Measurements from ENCODE around the gene CLIP4.

CLIP4 gene

GRCh38 chr2:29220506-29221270, 105.5 kb downstream of the CLIP4 start:
- no peak for DNase-seq (ENCODE audit: low spot score)

DNA sequence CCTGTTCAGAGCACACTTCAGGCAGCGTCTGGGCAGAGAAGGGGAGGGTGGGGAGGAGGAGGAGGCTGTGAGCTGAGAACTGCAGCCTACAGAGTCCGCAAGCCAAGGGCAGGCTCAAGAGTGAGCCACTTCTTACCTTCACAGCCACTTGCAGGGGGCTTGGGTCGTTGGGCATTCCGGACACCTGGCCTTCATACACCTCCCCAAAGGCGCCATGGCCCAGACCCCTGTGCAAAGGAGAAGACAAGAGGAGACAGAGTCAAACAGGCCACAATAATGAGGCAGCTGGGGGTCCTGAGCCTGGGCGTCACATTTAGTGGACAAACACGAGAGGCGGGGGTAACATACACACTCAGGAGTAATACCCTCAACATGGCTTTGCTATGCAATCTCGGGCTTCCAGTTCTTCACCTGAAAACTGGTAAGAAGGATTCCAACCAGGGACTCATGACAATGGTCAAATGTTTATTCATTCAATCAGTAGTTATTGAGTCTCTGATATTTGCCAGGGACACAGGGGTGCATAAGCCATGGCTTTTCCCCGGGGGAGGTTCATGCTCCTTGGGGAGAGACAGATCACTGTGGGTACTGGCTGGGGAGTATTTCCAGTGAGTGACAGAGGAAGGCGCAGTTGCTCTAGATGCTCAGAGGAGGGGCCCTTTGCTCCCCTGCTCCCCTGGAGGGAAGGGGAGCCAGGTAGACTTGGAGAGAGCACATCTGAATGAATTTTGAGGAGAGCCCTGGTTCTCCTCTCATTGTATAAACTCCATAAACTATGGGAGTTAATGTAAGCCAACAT, 107.4 kb downstream of the CLIP4 start:
- no peak for DNase-seq (ENCODE audit: low spot score)

DNA sequence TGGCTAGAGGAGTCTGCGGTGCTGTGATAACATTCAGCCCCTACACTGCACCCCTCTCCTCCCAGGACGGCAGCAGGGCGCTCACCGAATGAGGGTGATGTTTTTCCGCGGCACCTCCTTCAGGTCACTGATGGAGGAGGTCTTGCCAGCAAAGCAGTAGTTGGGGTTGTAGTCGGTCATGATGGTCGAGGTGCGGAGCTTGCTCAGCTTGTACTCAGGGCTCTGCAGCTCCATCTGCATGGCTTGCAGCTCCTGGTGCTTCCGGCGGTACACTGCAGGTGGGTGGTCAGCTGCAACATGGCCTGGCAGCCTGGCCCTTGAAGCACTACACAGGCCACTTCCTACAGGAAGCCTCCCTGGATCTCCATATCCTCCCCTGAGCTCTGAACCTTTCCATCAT, 108.0 kb downstream of the CLIP4 start:
- no peak for DNase-seq (ENCODE audit: low spot score)

DNA sequence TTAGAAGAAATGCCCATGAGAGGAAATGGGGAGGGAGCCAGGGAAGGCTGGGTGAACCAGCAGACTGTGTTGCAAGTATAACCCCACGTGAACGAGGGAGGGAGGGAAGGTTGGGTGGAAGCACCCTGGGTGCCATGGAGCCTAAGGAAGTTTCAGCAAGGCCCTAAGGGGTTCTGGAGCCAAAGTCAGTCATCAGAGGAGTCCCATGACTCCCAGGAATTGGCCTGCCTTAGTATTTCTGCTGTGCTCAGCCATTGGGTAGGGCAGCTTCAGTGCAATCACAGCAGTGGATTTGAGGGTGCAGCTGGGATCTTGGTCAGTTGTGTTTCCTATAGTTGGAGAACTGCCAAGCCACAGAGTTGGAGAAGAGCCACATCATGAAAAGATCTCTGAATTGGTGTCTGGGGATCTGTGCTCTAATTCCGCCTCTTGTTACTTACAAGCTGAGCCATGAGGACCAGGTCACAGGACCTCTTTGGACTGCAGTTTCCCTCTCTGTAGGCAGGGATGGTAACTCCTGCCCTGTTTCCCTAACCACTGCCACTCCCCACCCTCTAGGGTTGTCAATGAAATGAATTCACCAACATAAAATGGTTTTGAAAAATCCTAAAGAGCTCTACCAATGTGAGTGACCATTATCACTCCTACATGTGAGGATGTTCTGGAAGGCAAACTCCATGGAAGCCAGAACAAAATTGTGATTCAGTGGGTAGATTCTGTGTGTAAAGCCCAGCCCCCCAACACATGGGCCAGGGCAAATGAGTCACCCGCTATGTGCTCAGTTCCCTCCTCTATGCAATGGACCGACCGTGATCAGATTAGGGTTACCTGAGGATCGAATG, 108.9 kb downstream of the CLIP4 start:
- no peak for DNase-seq (ENCODE audit: low spot score)

DNA sequence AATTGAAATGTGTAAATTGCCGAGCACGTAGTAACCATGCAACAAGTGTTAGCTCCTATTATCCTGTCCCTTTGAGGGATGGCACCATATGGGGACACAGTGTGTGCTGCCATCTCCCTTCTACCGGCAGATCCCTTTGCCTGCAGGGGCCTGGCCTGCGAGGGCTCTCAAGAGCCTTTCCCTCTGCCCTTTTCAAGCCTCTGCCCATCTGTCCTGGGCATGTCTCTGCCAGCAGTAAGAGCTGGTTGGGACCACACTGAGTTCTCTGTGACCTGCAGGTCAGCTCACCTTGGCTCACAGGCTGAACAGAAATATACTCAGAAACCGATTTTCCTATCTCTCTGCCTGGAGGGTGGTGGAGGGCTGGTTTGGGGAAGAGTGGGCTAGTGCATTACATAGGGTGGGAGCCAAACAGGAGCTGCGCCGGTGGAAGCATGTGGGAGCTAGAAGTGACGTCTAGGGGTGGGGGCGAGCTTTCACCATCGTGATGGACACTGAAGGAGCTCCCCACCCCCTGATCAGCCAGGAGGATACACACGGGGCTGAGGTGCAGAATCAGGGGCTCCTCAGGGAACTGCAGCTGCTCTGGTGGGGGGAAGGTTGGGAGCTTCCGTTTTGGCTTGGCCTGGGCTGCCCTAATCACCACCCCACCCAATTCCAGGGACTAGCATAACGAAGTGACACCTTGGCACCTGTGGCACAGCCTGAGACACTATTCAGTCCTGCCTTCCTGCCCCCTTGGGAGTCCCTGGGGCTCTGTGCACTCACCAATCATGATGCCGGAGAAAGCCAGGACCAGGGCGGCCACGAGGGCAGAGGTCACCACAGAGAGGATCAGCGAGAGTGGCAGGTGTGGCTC, 109.7 kb downstream of the CLIP4 start:
- no peak for DNase-seq (ENCODE audit: low spot score)

GRCh38 chr2:29225814-29226213, 110.6 kb downstream of the CLIP4 start:
- no peak for DNase-seq (ENCODE audit: low spot score)

DNA sequence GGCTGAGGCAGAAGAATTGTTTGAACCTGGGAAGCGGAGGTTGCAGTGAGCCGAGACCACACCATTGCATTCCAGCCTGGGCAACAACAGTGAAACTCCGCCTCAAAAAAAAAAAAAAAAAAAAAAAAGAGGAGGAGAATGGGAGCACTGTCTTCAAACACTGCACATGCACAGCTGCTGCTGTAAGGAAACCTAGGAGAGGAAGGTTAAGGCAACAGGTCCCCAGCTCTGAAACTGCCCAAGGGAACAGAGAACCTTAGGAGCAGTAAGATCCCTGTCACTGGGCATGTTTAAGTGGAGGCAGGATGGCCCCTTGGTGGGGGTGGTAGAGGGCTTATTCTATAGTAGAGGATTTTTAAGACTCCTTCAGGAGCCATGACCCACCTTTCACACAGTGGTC, 111.2 kb downstream of the CLIP4 start:
- DNase-seq (ENCODE audit: low spot score) = no peak

DNA sequence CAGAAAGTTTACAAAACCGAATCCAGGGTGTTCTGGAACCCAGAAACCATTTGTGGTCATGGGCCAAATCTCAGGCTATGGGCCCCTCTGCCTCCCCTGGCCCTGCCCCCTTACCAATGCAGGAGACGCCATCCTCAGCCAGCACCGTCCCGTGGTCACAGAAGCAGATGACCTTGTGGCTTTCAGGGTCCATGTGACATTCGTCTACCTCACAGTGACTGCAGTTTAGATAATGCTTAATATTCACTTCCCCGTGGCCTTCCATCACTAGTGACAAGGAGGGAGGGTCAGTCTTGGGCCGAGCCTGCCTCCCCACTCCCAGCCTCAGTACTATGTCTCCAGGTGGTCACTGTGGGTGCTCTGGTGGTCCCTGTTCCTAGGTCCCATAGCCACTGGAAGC, 111.6 kb downstream of the CLIP4 start:
- no peak for DNase-seq (ENCODE audit: low spot score)

- DNase-seq (ENCODE audit: low spot score) = no peak
These were observed 112.9 kb downstream of the CLIP4 start for GRCh38 chr2:29227935-29228675.

GRCh38 chr2:29228947-29229346, 113.7 kb downstream of the CLIP4 start:
- DNase-seq (ENCODE audit: low spot score) = no peak

- no peak for DNase-seq (ENCODE audit: low spot score)
These were observed 114.4 kb downstream of the CLIP4 start for GRCh38 chr2:29229640-29230039.

DNA sequence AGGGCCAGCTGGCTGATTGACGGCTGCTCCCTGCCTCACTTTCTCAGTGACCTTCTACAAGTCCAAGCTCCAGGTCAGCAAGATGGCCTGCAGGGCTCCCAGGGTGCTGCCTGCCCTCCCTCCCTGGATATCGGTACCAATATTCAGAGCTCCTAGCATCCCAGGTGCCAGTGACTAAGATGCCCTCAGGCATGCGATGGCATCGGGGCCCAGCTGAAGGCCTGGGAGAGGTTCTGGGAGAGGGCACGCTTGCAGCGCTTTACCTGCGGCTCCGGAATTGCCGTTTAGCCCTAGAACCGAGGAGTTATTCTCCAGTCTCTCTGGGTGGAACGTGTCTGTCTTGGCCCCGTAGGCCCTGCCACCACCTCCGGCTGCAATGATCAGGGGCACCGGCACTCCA, 116.8 kb downstream of the CLIP4 start:
- DNase-seq (ENCODE audit: low spot score) = no peak

- DNase-seq (ENCODE audit: low spot score) = no peak
These were observed 118.2 kb downstream of the CLIP4 start for GRCh38 chr2:29233428-29233827.

- no peak for DNase-seq (ENCODE audit: low spot score)
These were observed 120.2 kb downstream of the CLIP4 start for GRCh38 chr2:29235411-29235810.

DNA sequence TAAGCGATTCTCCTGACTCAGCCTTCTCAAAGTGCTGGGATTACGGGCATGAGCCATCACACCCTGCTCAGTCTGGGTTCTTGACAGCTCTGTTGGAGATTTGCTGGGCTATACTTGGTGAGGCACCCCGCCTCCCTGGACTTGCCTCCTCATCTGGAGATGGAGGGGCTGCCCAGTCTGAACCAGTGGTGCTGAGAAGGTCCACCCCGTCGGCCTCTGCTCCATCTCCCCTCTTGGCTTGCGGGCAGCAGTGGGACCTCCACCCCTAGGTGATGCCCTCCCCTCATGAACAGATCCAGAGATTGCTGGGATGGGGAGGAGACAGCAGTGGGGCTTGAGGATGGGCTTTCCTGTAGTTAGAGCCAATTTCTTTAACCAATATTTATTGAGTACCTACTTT, 120.9 kb downstream of the CLIP4 start:
- DNase-seq (ENCODE audit: low spot score) = no peak

- DNase-seq (ENCODE audit: low spot score) = peak; percentile 75
These were observed 123.3 kb downstream of the CLIP4 start for GRCh38 chr2:29238497-29238896.
